HG03558 (cell line): ENCODE data around the gene CSE1L.
A peak's percentile ranks its signal among the peaks of the same experiment; 100 is the strongest.
"Not testable (repeated sequence)": the region's sequence is repeated elsewhere in the genome, so short reads cannot be mapped to it uniquely, and the experiment has no call there.

Experiments used
- ATAC-seq: cut with Tn5 transposase; IDR thresholded peaks from one replicate; pipeline ENCODE4 v1.9.1; 2021; ENCODE audit warnings: moderate number of reproducible peaks; ENCODE audit not compliant: unreplicated experiment; ENCODE audit errors: extremely low read depth

Gene CSE1L

GRCh38 chr20:49046087-49046900 lies at the start of gene CSE1L:
Gene CSE1L, plus strand, starts transcription at chr20:49046312. Its CDS starts 12,152 bp downstream, at chr20:49058464.
- peak; percentile 67 for ATAC-seq

- ATAC-seq: no peak
Observed at GRCh38 chr20:48999890-49000870, 45.9 kb upstream of the CSE1L start.

- no peak for ATAC-seq
Observed at GRCh38 chr20:49001741-49002140, 44.4 kb upstream of the CSE1L start.

- ATAC-seq: no peak
Observed at GRCh38 chr20:49006446-49006980, 39.6 kb upstream of the CSE1L start.

GRCh38 chr20:49009899-49010631 lies 36.0 kb upstream of the CSE1L start:
- ATAC-seq: no peak

- ATAC-seq: no peak
Observed at GRCh38 chr20:49024220-49024619, 21.9 kb upstream of the CSE1L start.

GRCh38 chr20:49028177-49028576 lies 17.9 kb upstream of the CSE1L start:
- ATAC-seq: not testable (repeated sequence)

GRCh38 chr20:49028684-49029083 lies 17.4 kb upstream of the CSE1L start:
- ATAC-seq: no peak

- ATAC-seq: no peak
Observed at GRCh38 chr20:49029203-49029602, 16.9 kb upstream of the CSE1L start.

GRCh38 chr20:49030954-49031619 lies 15.0 kb upstream of the CSE1L start:
- no peak for ATAC-seq

GRCh38 chr20:49032455-49032854 lies 13.7 kb upstream of the CSE1L start:
- no peak for ATAC-seq

- ATAC-seq: no peak
Observed at GRCh38 chr20:49034070-49034732, 11.9 kb upstream of the CSE1L start.

GRCh38 chr20:49037962-49038387 lies 8.1 kb upstream of the CSE1L start:
- no peak for ATAC-seq

GRCh38 chr20:49039854-49040253 lies 6.3 kb upstream of the CSE1L start:
- no peak for ATAC-seq

GRCh38 chr20:49043000-49043399 lies 3.1 kb upstream of the CSE1L start:
- no peak for ATAC-seq

GRCh38 chr20:49045440-49046086 lies 549 bp upstream of the CSE1L start:
- ATAC-seq: no peak

GRCh38 chr20:49052334-49052733 lies 6.2 kb downstream of the CSE1L start:
- ATAC-seq: no peak

GRCh38 chr20:49054056-49054643 lies 8.0 kb downstream of the CSE1L start:
- ATAC-seq: no peak
